Peyer's patch (tissue), 4 donors: ENCODE results near the gene CYP4Z1. TPM values are rescaled to one million over a fixed set of nuclear protein-coding genes. Genes with fewer than 3 reads are reported as not detected.
"Not testable (repeated sequence)": the region's sequence is repeated elsewhere in the genome, so short reads cannot be mapped to it uniquely, and the experiment has no call there.

Experiments used
- DNase-seq, 3 donors: peaks; one replicate each; pipeline ENCODE4 v3.0.0-alpha.2; 2017 to 2019
- H3K27ac ChIP-seq, 4 donors: fragments of 200-600 bp; sonication (generic); one replicate each; pipeline ENCODE4 v1.5.1; 2016 to 2019
- H3K27me3 ChIP-seq, 2 donors: fragments of 200-600 bp; sonication (generic); one replicate each; pipeline ENCODE4 v1.5.1; 2019
- H3K36me3 ChIP-seq, 3 donors: fragments of 200-600 bp; sonication (generic); one replicate each; pipeline ENCODE4 v1.5.1; 2016 to 2019
- H3K4me1 ChIP-seq, 4 donors: fragments of 200-600 bp; sonication (generic); one replicate each; pipeline ENCODE4 v1.5.1; 2016 to 2019
- H3K4me3 ChIP-seq, 4 donors: fragments of 200-600 bp; sonication (generic); 1 replicate in 3 of 4; 2 replicates in 1 of 4; pipeline ENCODE4 v1.5.1; 2016 to 2019; ENCODE audit warnings: mild to moderate bottlenecking in 1 of 4
- H3K9me3 ChIP-seq, 4 donors: fragments of 200-600 bp; sonication (generic); one replicate each; pipeline ENCODE4 v1.5.1; 2016 to 2019; ENCODE audit warnings: mild to moderate bottlenecking in 1 of 4
- POLR2A ChIP-seq, 2 donors: fragments of 450-650 bp; IDR thresholded peaks; one replicate each; pipeline ENCODE4 v1.5.1; 2017; ENCODE audit warnings: antibody characterized with exemption in 2 of 2, mild to moderate bottlenecking in 2 of 2, moderate library complexity in 2 of 2
- total RNA-seq, 4 donors: library from RNA; depleted of rRNA; stranded (reverse); fragments of >200 nt; gene quantifications; one replicate each; pipeline ENCODE4 v1.1.0, GENCODE V29; 2016
- TF ChIP-seq, protein P1 (sequence below), 6 experiments: fragments of 450-650 bp in 4 of 6; fragments of 200-600 bp in 2 of 6; sonication (generic) in 1 of 6; IDR thresholded peaks; one replicate each; pipeline ENCODE4 v1.5.1; 2017 to 2019; ENCODE audit warnings: antibody characterized with exemption in 6 of 6, mild to moderate bottlenecking in 3 of 6, moderate library complexity in 1 of 6

Gene CYP4Z1
- total RNA-seq, 4 donors from 2014 or later = 0.94 to 3.3 TPM; not detected in 2

DNA sequence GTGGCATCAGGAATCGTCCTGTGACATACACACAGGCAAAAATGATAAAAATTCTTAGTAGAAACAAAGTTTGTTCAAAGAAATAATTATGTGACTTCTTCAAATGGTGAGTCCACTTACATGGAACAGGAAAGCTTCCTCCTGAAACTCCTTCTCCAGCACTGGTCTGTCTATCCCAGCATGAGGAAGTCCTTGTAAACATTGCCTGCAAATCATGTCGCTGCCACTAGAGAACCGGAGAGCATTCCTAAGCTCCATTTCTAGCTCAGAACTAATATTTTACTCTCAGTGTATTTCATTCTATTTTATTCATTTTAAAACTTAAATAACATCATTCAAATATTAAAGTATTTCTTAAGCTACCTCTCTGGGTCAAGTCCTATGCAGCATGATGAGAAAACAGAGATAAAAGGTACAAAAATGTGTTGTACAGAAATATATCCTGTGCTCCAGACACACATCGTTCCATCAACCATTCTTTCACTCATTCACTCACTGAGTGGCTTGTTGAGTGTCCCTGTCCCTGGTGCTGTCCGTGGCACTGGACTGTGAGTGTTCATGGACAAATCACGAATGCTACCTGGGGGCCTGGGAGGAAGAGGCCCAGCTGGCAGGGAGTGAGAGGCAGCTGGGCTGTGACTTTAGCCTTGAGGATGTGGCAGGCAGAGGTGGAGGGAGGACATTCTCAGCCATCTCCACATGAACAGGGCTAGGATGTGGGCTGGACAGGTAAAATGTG lies 80.2 kb downstream of the CYP4Z1 start:
- Histone ChIP-seq H3K9me3 (no peaks in the 10 kb centered on the region), H3K27ac (no peak overlapping the region), H3K4me3 (no peak overlapping the region), H3K36me3 (no peaks in the 10 kb centered on the region), H3K27me3 (no peaks in the 10 kb centered on the region), H3K4me1 (no peaks in the 10 kb centered on the region)
- TF ChIP-seq POLR2A (IDR thresholded peaks at IDR 0.05) = no peak
- TF ChIP-seq, protein P1, sequence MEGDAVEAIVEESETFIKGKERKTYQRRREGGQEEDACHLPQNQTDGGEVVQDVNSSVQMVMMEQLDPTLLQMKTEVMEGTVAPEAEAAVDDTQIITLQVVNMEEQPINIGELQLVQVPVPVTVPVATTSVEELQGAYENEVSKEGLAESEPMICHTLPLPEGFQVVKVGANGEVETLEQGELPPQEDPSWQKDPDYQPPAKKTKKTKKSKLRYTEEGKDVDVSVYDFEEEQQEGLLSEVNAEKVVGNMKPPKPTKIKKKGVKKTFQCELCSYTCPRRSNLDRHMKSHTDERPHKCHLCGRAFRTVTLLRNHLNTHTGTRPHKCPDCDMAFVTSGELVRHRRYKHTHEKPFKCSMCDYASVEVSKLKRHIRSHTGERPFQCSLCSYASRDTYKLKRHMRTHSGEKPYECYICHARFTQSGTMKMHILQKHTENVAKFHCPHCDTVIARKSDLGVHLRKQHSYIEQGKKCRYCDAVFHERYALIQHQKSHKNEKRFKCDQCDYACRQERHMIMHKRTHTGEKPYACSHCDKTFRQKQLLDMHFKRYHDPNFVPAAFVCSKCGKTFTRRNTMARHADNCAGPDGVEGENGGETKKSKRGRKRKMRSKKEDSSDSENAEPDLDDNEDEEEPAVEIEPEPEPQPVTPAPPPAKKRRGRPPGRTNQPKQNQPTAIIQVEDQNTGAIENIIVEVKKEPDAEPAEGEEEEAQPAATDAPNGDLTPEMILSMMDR (IDR thresholded peaks at IDR 0.05) = no peak
- DNase-seq = no peak

GRCh38 chr1:47149162-47149561 lies 82.1 kb downstream of the CYP4Z1 start:
- H3K27me3 ChIP-seq, H3K4me1 ChIP-seq, H3K27ac ChIP-seq, H3K9me3 ChIP-seq, DNase-seq, H3K36me3 ChIP-seq, H3K4me3 ChIP-seq: not testable (repeated sequence)

DNA sequence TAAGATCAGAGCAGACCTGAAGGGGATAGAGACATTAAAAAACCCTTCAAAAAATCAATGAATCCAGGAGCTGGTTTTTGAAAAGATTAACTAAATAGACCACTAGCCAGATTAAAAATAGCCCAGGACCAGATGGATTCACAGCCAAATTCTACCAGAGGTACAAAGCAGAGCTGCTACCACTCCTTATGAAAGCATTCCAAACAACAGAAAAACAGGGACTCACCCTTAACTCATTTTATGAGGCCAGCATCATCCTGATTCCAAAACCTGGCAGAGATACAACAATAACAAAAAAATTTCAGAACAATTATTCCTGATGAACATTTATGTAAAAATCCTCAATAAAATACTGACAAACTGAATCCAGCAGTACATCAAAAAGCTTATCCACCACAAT lies 89.4 kb downstream of the CYP4Z1 start:
- H3K4me1 ChIP-seq, DNase-seq, H3K27me3 ChIP-seq, H3K27ac ChIP-seq, H3K9me3 ChIP-seq, H3K36me3 ChIP-seq, H3K4me3 ChIP-seq: not testable (repeated sequence)

DNA sequence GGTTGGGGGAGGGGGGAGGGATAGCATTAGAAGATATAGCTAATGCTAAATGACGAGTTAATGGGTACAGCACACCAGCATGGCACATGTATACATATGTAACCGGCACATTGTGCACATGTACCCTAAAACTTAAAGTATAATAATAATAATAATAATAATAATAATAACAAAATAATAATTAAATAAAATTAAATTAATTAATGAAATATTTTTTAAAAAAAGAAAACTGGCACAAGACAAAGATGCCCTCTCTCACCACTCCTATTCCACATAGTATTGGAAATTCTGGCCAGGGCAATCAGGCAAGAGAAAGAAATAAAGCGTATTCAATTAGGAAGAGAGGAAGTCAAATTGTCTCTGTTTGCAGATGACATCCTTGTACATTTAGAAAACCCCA lies 90.9 kb downstream of the CYP4Z1 start:
- not testable (repeated sequence) for H3K27me3 ChIP-seq, H3K27ac ChIP-seq, DNase-seq, H3K4me1 ChIP-seq, H3K9me3 ChIP-seq, H3K4me3 ChIP-seq, H3K36me3 ChIP-seq

- no peaks in the 10 kb centered on the region for H3K36me3 ChIP-seq
- no peak for TF ChIP-seq POLR2A (IDR thresholded peaks at IDR 0.05)
- TF ChIP-seq, protein P1 (IDR thresholded peaks at IDR 0.05) = no peak
- no peak overlapping the region for H3K27ac ChIP-seq
- no peaks in the 10 kb centered on the region for H3K27me3 ChIP-seq
- DNase-seq = no peak
- H3K4me1 ChIP-seq = no peaks in the 10 kb centered on the region
- no peaks in the 10 kb centered on the region for H3K9me3 ChIP-seq
- H3K4me3 ChIP-seq = no peak overlapping the region
These were observed 93.7 kb downstream of the CYP4Z1 start for GRCh38 chr1:47160716-47161115.

- Histone ChIP-seq H3K27me3 (no peaks in the 10 kb centered on the region), H3K4me1 (no peaks in the 10 kb centered on the region), H3K9me3 (no peaks in the 10 kb centered on the region), H3K4me3 (no peak overlapping the region), H3K27ac (no peak overlapping the region), H3K36me3 (no peaks in the 10 kb centered on the region)
- TF ChIP-seq, protein P1 (IDR thresholded peaks at IDR 0.05) = no peak
- TF ChIP-seq POLR2A (IDR thresholded peaks at IDR 0.05) = no peak
- DNase-seq = no peak
These were observed 94.4 kb downstream of the CYP4Z1 start for GRCh38 chr1:47161298-47162040.

DNA sequence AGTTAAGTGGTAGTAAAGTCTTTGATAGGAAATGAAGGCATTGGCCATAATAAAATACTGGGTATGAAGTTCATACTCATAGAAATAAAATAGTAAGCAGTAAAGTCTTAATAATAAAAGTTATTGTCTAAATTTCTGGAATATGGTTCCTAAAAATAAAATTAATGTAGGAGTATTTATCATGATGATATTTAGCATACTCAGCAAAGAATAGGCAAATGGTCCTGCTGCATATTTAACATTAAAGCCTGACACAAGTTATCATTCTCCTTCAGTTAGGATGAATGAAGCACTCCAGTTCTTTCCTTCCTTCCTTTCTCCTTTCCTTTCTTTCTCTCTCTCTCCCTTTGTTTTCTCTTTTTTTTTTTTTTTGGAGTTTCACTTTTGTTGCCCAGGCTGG lies 97.5 kb downstream of the CYP4Z1 start:
- DNase-seq = no peak
- TF ChIP-seq, protein P1 (IDR thresholded peaks at IDR 0.05) = no peak
- no peak for TF ChIP-seq POLR2A (IDR thresholded peaks at IDR 0.05)
- H3K36me3 ChIP-seq = no peaks in the 10 kb centered on the region
- no peak overlapping the region for H3K4me3 ChIP-seq
- no peaks in the 10 kb centered on the region for H3K27me3 ChIP-seq
- no peaks in the 10 kb centered on the region for H3K4me1 ChIP-seq
- no peaks in the 10 kb centered on the region for H3K9me3 ChIP-seq
- H3K27ac ChIP-seq = no peak overlapping the region

Other genes starting within 250 kb of the CYP4Z1 start
- 1 to 10 TPM in 3 of 4 donors, not detected in 1; 1.1 to 9.1 (median 4.7) TPM for gene CYP4A11, start 125.8 kb upstream of the CYP4Z1 start, total RNA-seq
- 10 to 100 TPM in 1 of 4 donors, 1 to 10 TPM in 2, not detected in 1; 2.1 to 21.5 (median 4.8) TPM for gene CYP4X1, start 43.6 kb upstream of the CYP4Z1 start, total RNA-seq
- under 1 TPM in 2 of 4 donors, not detected in 2; 0.47 to 0.88 TPM for gene CYP4A22, start 70.2 kb downstream of the CYP4Z1 start, total RNA-seq
- gene PDZK1IP1, start 122.8 kb downstream of the CYP4Z1 start, total RNA-seq = 100 to 1,000 TPM in 2 of 4 donors, 10 to 100 TPM in 1, 1 to 10 TPM in 1; 5.8 to 224 (median 104) TPM
- 1 to 10 TPM; 1.2 to 7.4 (median 2.9) TPM for gene TAL1, start 165.0 kb downstream of the CYP4Z1 start, total RNA-seq
- gene STIL, start 246.9 kb downstream of the CYP4Z1 start, total RNA-seq = 10 to 100 TPM in 1 of 4 donors, 1 to 10 TPM in 3; 4.5 to 14.0 (median 6.7) TPM